Right ventricle myocardium inferior (tissue), 1 donor: ENCODE data around the gene TREML1. TPM values are rescaled to one million over a fixed set of nuclear protein-coding genes. Genes with fewer than 3 reads are reported as not detected.

Experiments used
- total RNA-seq: library from RNA; stranded (reverse); fragmentation: NEBNext Ultra II Directional; extraction: Animal tissue kit (Norgen Biotek cat#: 25700); gene quantifications from one replicate; pipeline ENCODE4 v1.2.1, GENCODE V29; 2021
- donor health status: DM: no; HTN: yes; CAD: no; lungs with severe emphysema.

The TREML1 gene
- total RNA-seq, 1 donor from 2014 or later = not detected

Other genes with a start within 250 kb of the TREML1 start
- 0.60 TPM for gene UNC5CL, start 115.1 kb downstream of the TREML1 start, total RNA-seq
- gene TSPO2, start 111.9 kb downstream of the TREML1 start, total RNA-seq = not detected
- gene APOBEC2, start 101.1 kb downstream of the TREML1 start, total RNA-seq = 246 TPM
- 20.5 TPM for gene OARD1, start 82.0 kb downstream of the TREML1 start, total RNA-seq
- gene NFYA, start 81.4 kb downstream of the TREML1 start, total RNA-seq = 9.8 TPM
- 0.92 TPM for gene TREM2, start 8.8 kb upstream of the TREML1 start, total RNA-seq
- 0.11 TPM for gene TREML2, start 46.8 kb upstream of the TREML1 start, total RNA-seq
- not detected for gene TREML4, start 74.0 kb upstream of the TREML1 start, total RNA-seq
- gene TREM1, start 132.3 kb upstream of the TREML1 start, total RNA-seq = 1.2 TPM
- not detected for gene NCR2, start 181.3 kb upstream of the TREML1 start, total RNA-seq